SK-N-SH (cell line): ENCODE data around the gene PEX7. TPM values are rescaled to one million over a fixed set of nuclear protein-coding genes. Genes with fewer than 3 reads are reported as not detected.

Experiments
- CTCF ChIA-PET: fragments of 300-600, 350-600 bp; formaldehyde crosslinking; extraction: SDS; loops from one replicate; lab custom pipeline; 2021; lab: Yijun Ruan, JAX
- POLR2A ChIA-PET: fragments of 350-600 bp; sonication (Branson Sonifier 250); formaldehyde crosslinking; extraction: SDS; loops from one replicate; lab custom pipeline; 2020; ENCODE audit warnings: antibody characterized with exemption, inconsistent platforms; lab: Yijun Ruan, JAX
- DNase-seq: peaks from one replicate; pipeline ENCODE4 v3.0.0; 2012
- H2AFZ ChIP-seq: fragments of 200-600 bp; sonication (generic); 2 replicates; pipeline ENCODE4 v1.8.1; 2016; ENCODE audit warnings: antibody characterized with exemption, mild to moderate bottlenecking, low read depth
- H3F3A ChIP-seq: fragments of 200-600 bp; sonication (generic); replicated peaks from 2 replicates; pipeline ENCODE3; 2016; ENCODE audit warnings: antibody characterized with exemption, mild to moderate bottlenecking; ENCODE audit not compliant: insufficient read depth
- H3K27ac ChIP-seq, 2 experiments: fragments of 200-500 bp in 1 of 2; fragments of 200-600 bp in 1 of 2; sonication (Bioruptor generic) in 1 of 2; sonication (generic), shearing (Covaris generic) in 1 of 2; 2 replicates each; pipeline versions ENCODE4 v1.5.1 to v1.6.1; 2014 to 2016; ENCODE audit warnings: low read depth in 2 of 2, inconsistent platforms in 1 of 2, low read length in 1 of 2, mild to moderate bottlenecking in 1 of 2, mixed read lengths in 1 of 2
- H3K27me3 ChIP-seq: fragments of 200-600 bp; sonication (generic), shearing (Covaris generic); 2 replicates; pipeline ENCODE4 v1.6.1; 2016; ENCODE audit warnings: mixed run types; ENCODE audit not compliant: insufficient read depth
- H3K36me3 ChIP-seq, 2 experiments: fragments of 200-500 bp in 1 of 2; fragments of 200-600 bp in 1 of 2; sonication (Bioruptor generic) in 1 of 2; sonication (generic) in 1 of 2; replicated peaks in 1 of 2; 2 replicates each; pipeline versions ENCODE3 to v1.5.1; 2014 to 2016; ENCODE audit warnings: low read length in 1 of 2, mild to moderate bottlenecking in 1 of 2; ENCODE audit not compliant: insufficient read depth in 2 of 2, control insufficient read depth in 1 of 2
- H3K4me1 ChIP-seq, 2 experiments: fragments of 200-500 bp in 1 of 2; fragments of 200-600 bp in 1 of 2; sonication (Bioruptor generic) in 1 of 2; sonication (generic), shearing (Covaris generic) in 1 of 2; 2 replicates each; pipeline versions ENCODE4 v1.5.1 to v1.6.1; 2014 to 2016; ENCODE audit warnings: low read depth in 1 of 2, low read length in 1 of 2, mixed run types in 1 of 2; ENCODE audit not compliant: insufficient read depth in 2 of 2, control insufficient read depth in 1 of 2
- H3K4me2 ChIP-seq: fragments of 200-600 bp; sonication (generic), shearing (Covaris generic); 2 replicates; pipeline ENCODE4 v1.6.1; 2017; ENCODE audit warnings: mixed run types
- H3K4me3 ChIP-seq, 2 experiments: fragments of 200-500 bp in 1 of 2; fragments of 200-600 bp in 1 of 2; sonication (Bioruptor generic) in 1 of 2; sonication (generic), shearing (Covaris generic) in 1 of 2; 2 replicates each; pipeline versions ENCODE4 v1.5.1 to v1.8.1; 2014 to 2016; ENCODE audit warnings: low read depth in 2 of 2, inconsistent platforms in 1 of 2, low read length in 1 of 2, mild to moderate bottlenecking in 1 of 2, mixed read lengths in 1 of 2, moderate library complexity in 1 of 2
- H3K79me2 ChIP-seq: fragments of 200-600 bp; sonication (generic); 2 replicates; pipeline ENCODE4 v1.8.1; 2017; ENCODE audit warnings: mild to moderate bottlenecking; ENCODE audit not compliant: insufficient read depth
- H3K9ac ChIP-seq: fragments of 200-600 bp; sonication (generic); 2 replicates; pipeline ENCODE4 v1.6.1; 2017; ENCODE audit warnings: mixed run types
- H3K9me2 ChIP-seq: fragments of 200-600 bp; sonication (generic); 2 replicates; pipeline ENCODE4 v1.6.1; 2017; ENCODE audit warnings: mixed run types
- H3K9me3 ChIP-seq: fragments of 200-600 bp; sonication (generic); 2 replicates; pipeline ENCODE4 v1.6.1; 2017; ENCODE audit warnings: mixed run types, mild to moderate bottlenecking, moderate library complexity
- H4K20me1 ChIP-seq: fragments of 200-600 bp; sonication (generic); 2 replicates; pipeline ENCODE4 v1.6.1; 2017; ENCODE audit warnings: mild to moderate bottlenecking, mixed run types; ENCODE audit not compliant: insufficient read depth
- CHD2 ChIP-seq: fragments of 150-350 bp; IDR thresholded peaks from 2 replicates; pipeline ENCODE4 v1.6.1; 2018; ENCODE audit warnings: low read length; ENCODE audit not compliant: partially characterized antibody
- CTCF ChIP-seq: fragments of 200-600 bp; sonication (generic); IDR thresholded peaks from 2 replicates; pipeline ENCODE4 v1.6.1; 2017; ENCODE audit warnings: antibody characterized with exemption, mild to moderate bottlenecking, moderate library complexity
- EP300 ChIP-seq, 2 experiments: IDR thresholded peaks; 2 replicates each; pipeline versions ENCODE4 v1.4.0 to v1.6.1; 2012; ENCODE audit warnings: borderline replicate concordance in 1 of 2, low read depth in 1 of 2, low read length in 1 of 2
- EZH2phosphoT487 ChIP-seq: fragments of 200-600 bp; sonication (generic); IDR thresholded peaks from 2 replicates; pipeline ENCODE4 v1.6.1; 2017; ENCODE audit warnings: low read depth, mixed run types, mild to moderate bottlenecking, antibody characterized with exemption, moderate library complexity, borderline replicate concordance
- FOSL2 ChIP-seq: IDR thresholded peaks from 2 replicates; pipeline ENCODE4 v1.4.0; 2012; ENCODE audit warnings: low read depth, mild to moderate bottlenecking, moderate library complexity, borderline replicate concordance
- FOXJ3 ChIP-seq: sonication (generic); formaldehyde crosslinking; IDR thresholded peaks from 2 replicates; pipeline ENCODE4 v1.5.1; 2020; ENCODE audit warnings: mild to moderate bottlenecking, missing genetic modification reagents
- GABPA ChIP-seq: IDR thresholded peaks from 2 replicates; pipeline ENCODE4 v1.4.0; 2012; ENCODE audit warnings: low read depth, mild to moderate bottlenecking
- IRF3 ChIP-seq: fragments of 150-350 bp; IDR thresholded peaks from 2 replicates; pipeline ENCODE4 v1.6.1; 2016; ENCODE audit warnings: mild to moderate bottlenecking, low read depth, low read length
- NFIC ChIP-seq: IDR thresholded peaks from 2 replicates; pipeline ENCODE4 v1.4.0; 2012; ENCODE audit warnings: borderline replicate concordance
- NRF1 ChIP-seq: IDR thresholded peaks from 2 replicates; pipeline ENCODE4 v1.6.1; 2012; ENCODE audit warnings: low read depth, mild to moderate bottlenecking, low read length
- PBX3 ChIP-seq: IDR thresholded peaks from 2 replicates; pipeline ENCODE4; 2012
- RCOR1 ChIP-seq: fragments of 150-350 bp; IDR thresholded peaks from 2 replicates; pipeline ENCODE4 v1.6.1; 2017; ENCODE audit warnings: antibody characterized with exemption, low read length
- REST ChIP-seq: IDR thresholded peaks from 2 replicates; pipeline ENCODE4 v1.6.1; 2012; ENCODE audit warnings: mild to moderate bottlenecking, low read depth, low read length, moderate library complexity
- RFX5 ChIP-seq: IDR thresholded peaks from 2 replicates; pipeline ENCODE4 v1.6.1; 2012; ENCODE audit warnings: mild to moderate bottlenecking, improper control_type of control experiment, low read length
- TAF1 ChIP-seq: IDR thresholded peaks from 2 replicates; pipeline ENCODE4 v1.6.1; 2012; ENCODE audit warnings: low read depth, mild to moderate bottlenecking, low read length, moderate library complexity, borderline replicate concordance
- TCF12 ChIP-seq: IDR thresholded peaks from 2 replicates; pipeline ENCODE4 v1.4.0; 2012
- TEAD4 ChIP-seq: IDR thresholded peaks from 2 replicates; pipeline ENCODE4 v1.4.0; 2012; ENCODE audit warnings: mild to moderate bottlenecking, borderline replicate concordance; ENCODE audit not compliant: insufficient read depth
- YY1 ChIP-seq: IDR thresholded peaks from 2 replicates; pipeline ENCODE4 v1.4.0; 2012; ENCODE audit warnings: low read depth, mild to moderate bottlenecking
- WGBS: methylation state at CpG from one replicate; pipeline ENCODE4 v1.1.6; 2017; ENCODE audit warnings: low lambda C conversion rate; 5-methylcytosine and 5-hydroxymethylcytosine counted together
- polyA plus RNA-seq, 3 experiments: library from polyadenylated mRNA; depleted of rRNA; stranded (reverse); fragments of >200 nt; gene quantifications; 2 replicates each; pipeline ENCODE4 v1.2.3, GENCODE V29; 2012

Gene PEX7
- polyA plus RNA-seq, 1 of the 3 experiments (the other 2 are of a cell fraction): 10.8 TPM

- peaks cover 0 to 5% of the 10 kb centered on the region in 2 experiments; a peak in 1 of 4 replicates for H3K4me1 ChIP-seq
- H3K27me3 ChIP-seq: no peaks in the 10 kb centered on the region
- no peak overlapping the region for H3K4me3 ChIP-seq
- H3K9me2 ChIP-seq: no peaks in the 10 kb centered on the region
- H3F3A ChIP-seq: no peaks in the 10 kb centered on the region
- CTCF ChIA-PET: no interaction called here
- no peak overlapping the region for H3K9ac ChIP-seq
- H3K27ac ChIP-seq: no peak overlapping the region
- H4K20me1 ChIP-seq: no peaks in the 10 kb centered on the region
- H3K79me2 ChIP-seq: peaks cover 5% of the 10 kb centered on the region; the same call in 1 of the 2 replicates
- no peak overlapping the region for H3K4me2 ChIP-seq
- no peak overlapping the region for H2AFZ ChIP-seq
- no peak for DNase-seq
- no peaks in the 10 kb centered on the region for H3K9me3 ChIP-seq
- POLR2A ChIA-PET: no interaction called here
- H3K36me3 ChIP-seq: peaks cover 15 to 17% of the 10 kb centered on the region in 2 experiments
- 91% methylated on average over 6 of the region's 6 CpGs for WGBS
- TF ChIP-seq RCOR1: no peak
- TF ChIP-seq NRF1: no peak
- no peak for TF ChIP-seq EP300 (IDR thresholded peaks at IDR 0.05; ENCODE audit: borderline replicate concordance in 1 of 2, low read depth in 1 of 2, low read length in 1 of 2)
- no peak for TF ChIP-seq NFIC
- TF ChIP-seq TAF1: no peak
- TF ChIP-seq EZH2phosphoT487: no peak
- no peak for TF ChIP-seq IRF3
- no peak for TF ChIP-seq FOXJ3
- TF ChIP-seq FOSL2: no peak
- TF ChIP-seq TEAD4: no peak
- no peak for TF ChIP-seq RFX5
- TF ChIP-seq REST: no peak
- no peak for TF ChIP-seq PBX3
- no peak for TF ChIP-seq CTCF
- no peak for TF ChIP-seq GABPA
- no peak for TF ChIP-seq CHD2
- TF ChIP-seq TCF12: no peak
- TF ChIP-seq YY1: no peak
Measured at GRCh38 chr6:136826216-136826615, 3.8 kb downstream of the PEX7 start.
